Mammary epithelial cell (primary cell): ENCODE results near the gene ACSL6.

Source experiments
- CTCF ChIP-seq, 2 donors: IDR thresholded peaks in 1 of 2; conservative IDR thresholded peaks in 1 of 2; 2 replicates each; pipeline ENCODE4 v1.5.1; 2011 to 2012; ENCODE audit warnings: inconsistent platforms in 2 of 2, low read length in 2 of 2, mild to moderate bottlenecking in 2 of 2, control low read depth in 1 of 2, low read depth in 1 of 2; ENCODE audit not compliant: insufficient read depth in 1 of 2; ENCODE audit errors: extremely low read depth in 1 of 2
- EZH2 ChIP-seq: IDR thresholded peaks from 2 replicates; pipeline ENCODE4 v1.6.1; 2012; ENCODE audit warnings: low read length, inconsistent platforms, borderline replicate concordance

- TF ChIP-seq CTCF (conservative IDR thresholded peaks at IDR 0.05 in 1 of 2, IDR thresholded peaks at IDR 0.05 in 1 of 2; ENCODE audit: extremely low read depth in 1 of 2, insufficient read depth in 1 of 2, low read depth in 1 of 2, low read length in 2 of 2) (no peak), EZH2 (no peak)
Observed at GRCh38 chr5:132022737-132023136, 11.3 kb upstream of the ACSL6 start.
